ENCODE data around the gene DAND5. TPM values are rescaled to one million over a fixed set of nuclear protein-coding genes. Genes with fewer than 3 reads are reported as not detected.

Gene DAND5
- total and polyA plus RNA-seq, 10 of the 15 experiments (the other 5 are each of a cell fraction or from before 2014, with no cell fraction given) = 0.06 to 0.15 (median 0.12) TPM; not detected in 5

GRCh38 chr19:12990431-12990830 lies 21.1 kb downstream of the DAND5 start:
- POLR2A ChIA-PET = no interaction called here
- TF ChIP-seq E4F1 (IDR thresholded peaks at IDR 0.05; ENCODE audit: borderline replicate concordance, partially characterized antibody) (no peak), TAF1 (IDR thresholded peaks at IDR 0.05; ENCODE audit: borderline replicate concordance, low read depth, low read length) (no peak), ZNF274 (IDR thresholded peaks at IDR 0.05; ENCODE audit: insufficient read depth, insufficient read length) (no peak), SMARCA5 (IDR thresholded peaks at IDR 0.05) (no peak), SP1 (IDR thresholded peaks at IDR 0.05; ENCODE audit: low read depth, low read length) (no peak), SREBF1 (IDR thresholded peaks at IDR 0.05; ENCODE audit: low read length) (no peak), NKRF (conservative IDR thresholded peaks at IDR 0.05) (no peak), ZNF687 (IDR thresholded peaks at IDR 0.05) (no peak), RBBP5 (conservative IDR thresholded peaks at IDR 0.05) (no peak), ZSCAN29 (IDR thresholded peaks at IDR 0.05) (no peak), JUND (IDR thresholded peaks at IDR 0.05; ENCODE audit: low read depth, low read length) (no peak), LARP7 (IDR thresholded peaks at IDR 0.05) (no peak), E2F8 (IDR thresholded peaks at IDR 0.05; ENCODE audit: low read depth, partially characterized antibody) (no peak), CBX5 (IDR thresholded peaks at IDR 0.05; ENCODE audit: low read depth) (no peak), MAX (IDR thresholded peaks at IDR 0.05; ENCODE audit: low read depth, low read length) (no peak)

More at GRCh38 chr19:12990431-12990830, 21.1 kb downstream of the DAND5 start:
- Histone ChIP-seq H3K4me3 (no peak overlapping the region), H3K9me3 (replicated peaks; ENCODE audit: control insufficient read depth, insufficient read depth, low read length) (no peaks in the 10 kb centered on the region), H3K36me3 (ENCODE audit: control insufficient read depth in 2 of 2, insufficient read depth in 2 of 2, low read length in 1 of 2) (no peaks in the 10 kb centered on the region), H3K79me2 (ENCODE audit: control insufficient read depth, insufficient read depth, low read length) (no peaks in the 10 kb centered on the region), H2AFZ (ENCODE audit: control insufficient read depth, low read depth, low read length) (no peak overlapping the region), H3K27me3 (replicated peaks in 1 of 2; ENCODE audit: control insufficient read depth in 2 of 2, insufficient read depth in 2 of 2, low read length in 1 of 2) (peaks cover 4 to 6% of the 10 kb centered on the region in 2 experiments; a peak in 3 of 4 replicates), H3K9ac (ENCODE audit: control insufficient read depth, insufficient read depth, low read length) (no peak overlapping the region), H3K27ac (ENCODE audit: control insufficient read depth, insufficient read depth) (no peak overlapping the region), H3K4me1 (ENCODE audit: control insufficient read depth, insufficient read depth, low read length) (no peaks in the 10 kb centered on the region), H4K20me1 (ENCODE audit: control insufficient read depth, insufficient read depth) (no peaks in the 10 kb centered on the region), H3K4me2 (ENCODE audit: control insufficient read depth, insufficient read depth) (no peak overlapping the region)
- FAIRE-seq (no peak), ATAC-seq (no peak), DNase-seq (ENCODE audit: low read depth, low spot score) (no peak)
- CTCF ChIA-PET = no interaction called here
- in situ Hi-C loops (cut with MboI) (no loop called here), intact Hi-C loops (cut with micrococcal nuclease; ENCODE audit: unreplicated experiment) (no loop called here)
- 51% methylated on average over 12 of the region's 22 CpGs for WGBS (ENCODE audit: insufficient coverage, insufficient replicate concordance, low lambda C conversion rate, missing lambda C conversion rate)
- RAD21 ChIA-PET (ENCODE audit: unreplicated experiment) = no interaction called here
- no TSS peak for BruUV-seq (replicated peaks)
- SMC1A ChIA-PET (ENCODE audit: uncharacterized antibody, unreplicated experiment) = no interaction called here

All from GM12878 (cell line).